GM12878 (cell line): Measurements from ENCODE around the gene CORO2B.

Source experiments
- ASH2L ChIP-seq: fragments of 300-600, 200-600 bp; sonication (generic); IDR thresholded peaks from 2 replicates; pipeline ENCODE4 v1.6.1; 2017; ENCODE audit warnings: low read depth, mild to moderate bottlenecking, borderline replicate concordance
- ATF2 ChIP-seq: IDR thresholded peaks from 2 replicates; pipeline ENCODE4 v1.6.1; 2012; ENCODE audit warnings: low read length, inconsistent platforms
- CTCF ChIP-seq, 3 experiments: IDR thresholded peaks in 2 of 3; conservative IDR thresholded peaks in 1 of 3; 2 replicates each; pipeline ENCODE4 v1.5.1; 2011; ENCODE audit warnings: low read depth in 3 of 3, low read length in 3 of 3, mild to moderate bottlenecking in 3 of 3, control low read depth in 2 of 3, moderate library complexity in 2 of 3, inconsistent platforms in 1 of 3, mixed read lengths in 1 of 3; ENCODE audit not compliant: control insufficient read depth in 2 of 3, insufficient read depth in 1 of 3; ENCODE audit errors: extremely low read depth in 1 of 3
- NR2C2 ChIP-seq: IDR thresholded peaks from 2 replicates; pipeline ENCODE4 v1.6.1; 2011; ENCODE audit warnings: borderline replicate concordance, low read depth; ENCODE audit not compliant: control insufficient read depth, insufficient read length
- POLR2A ChIP-seq: IDR thresholded peaks from 2 replicates; pipeline ENCODE4 v1.6.1; 2011; ENCODE audit warnings: low read depth, mild to moderate bottlenecking, low read length
- POLR2AphosphoS5 ChIP-seq: IDR thresholded peaks from 2 replicates; pipeline ENCODE4 v1.6.1; 2011; ENCODE audit warnings: mild to moderate bottlenecking, low read length, inconsistent platforms
- RBBP5 ChIP-seq: fragments of 200-600 bp; sonication (generic); conservative IDR thresholded peaks from 2 replicates; pipeline ENCODE4 v1.6.1; 2016
- RFX5 ChIP-seq: IDR thresholded peaks from 2 replicates; pipeline ENCODE4 v1.6.1; 2011; ENCODE audit warnings: low read depth, low read length, improper control_type of control experiment
- SPI1 ChIP-seq: IDR thresholded peaks from 2 replicates; pipeline ENCODE4 v1.6.1; 2011; ENCODE audit warnings: low read depth, mild to moderate bottlenecking, low read length, moderate library complexity, borderline replicate concordance; ENCODE audit not compliant: insufficient read depth
- ZNF274 ChIP-seq: IDR thresholded peaks from one replicate; pipeline ENCODE4 v1.8.0; 2011; ENCODE audit not compliant: insufficient read length, insufficient read depth

- TF ChIP-seq NR2C2 (no peak), POLR2AphosphoS5 (no peak), SPI1 (no peak), RBBP5 (no peak), POLR2A (no peak), ZNF274 (no peak), ASH2L (no peak), ATF2 (no peak), RFX5 (no peak), CTCF (IDR thresholded peaks at IDR 0.05 in 2 of 3, conservative IDR thresholded peaks at IDR 0.05 in 1 of 3; ENCODE audit: control insufficient read depth in 2 of 3, extremely low read depth in 1 of 3, insufficient read depth in 1 of 3, low read depth in 3 of 3, low read length in 3 of 3) (no peak)
Observed at GRCh38 chr15:68593828-68594532, 15.2 kb downstream of the CORO2B start.
